SK-N-SH (cell line): ENCODE data around the gene WWOX.

ENCODE experiments used
- POLR2AphosphoS5 ChIP-seq: IDR thresholded peaks from 2 replicates; pipeline ENCODE4 v1.6.1; 2012; ENCODE audit warnings: low read depth, low read length
- SIN3A ChIP-seq: IDR thresholded peaks from 2 replicates; pipeline ENCODE4 v1.6.1; 2012; ENCODE audit warnings: low read depth, mild to moderate bottlenecking, low read length, moderate library complexity, borderline replicate concordance

GRCh38 chr16:78731785-78732184, 632.3 kb downstream of the WWOX start:
- no peak for TF ChIP-seq SIN3A
- TF ChIP-seq POLR2AphosphoS5: no peak
